GM04504 (cell line): ENCODE results near the gene ICE1.
"Not testable (repeated sequence)": the region's sequence is repeated elsewhere in the genome, so short reads cannot be mapped to it uniquely, and the experiment has no call there.

Experiments used
- DNase-seq: peaks from one replicate; pipeline ENCODE4 v3.0.0-alpha.2; 2012; ENCODE audit warnings: low read depth

ICE1 gene

DNA sequence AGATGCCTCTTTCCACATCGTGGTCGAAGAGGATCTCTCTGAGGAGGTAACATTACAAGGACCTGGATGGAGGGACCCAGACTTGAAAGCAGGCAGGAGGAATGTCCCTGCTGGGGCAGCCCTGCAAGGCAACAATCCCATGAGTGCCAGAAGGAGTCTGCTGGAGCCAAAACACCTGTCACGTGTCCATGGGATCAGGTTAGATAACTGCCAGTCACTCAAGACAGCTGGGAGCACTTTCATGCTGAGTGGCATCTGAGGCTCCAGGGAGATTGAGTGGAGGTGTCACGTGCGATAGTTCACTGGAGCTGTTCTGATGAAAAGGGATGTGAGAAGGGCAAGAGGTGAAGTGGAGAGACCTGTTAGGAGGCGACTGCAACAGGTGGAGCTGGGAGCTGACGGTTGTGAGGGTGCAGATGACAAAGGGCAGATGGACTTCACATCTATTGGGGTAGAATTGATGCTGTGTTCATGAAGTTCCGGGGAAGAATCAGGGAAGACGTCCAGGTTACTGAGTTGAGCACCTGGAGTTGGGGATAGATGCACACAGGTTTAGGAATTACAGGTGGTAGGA lies 68.4 kb downstream of the ICE1 start:
- DNase-seq = no peak

- DNase-seq = no peak
Observed at GRCh38 chr5:5492087-5492933, 69.8 kb downstream of the ICE1 start.

- DNase-seq = not testable (repeated sequence)
Observed at GRCh38 chr5:5492934-5493271, 70.4 kb downstream of the ICE1 start.

GRCh38 chr5:5494489-5495402 lies 72.3 kb downstream of the ICE1 start:
- no peak for DNase-seq

GRCh38 chr5:5497152-5497788 lies 74.8 kb downstream of the ICE1 start:
- DNase-seq = no peak

- DNase-seq = no peak
Observed at GRCh38 chr5:5499442-5499841, 77.0 kb downstream of the ICE1 start.

DNA sequence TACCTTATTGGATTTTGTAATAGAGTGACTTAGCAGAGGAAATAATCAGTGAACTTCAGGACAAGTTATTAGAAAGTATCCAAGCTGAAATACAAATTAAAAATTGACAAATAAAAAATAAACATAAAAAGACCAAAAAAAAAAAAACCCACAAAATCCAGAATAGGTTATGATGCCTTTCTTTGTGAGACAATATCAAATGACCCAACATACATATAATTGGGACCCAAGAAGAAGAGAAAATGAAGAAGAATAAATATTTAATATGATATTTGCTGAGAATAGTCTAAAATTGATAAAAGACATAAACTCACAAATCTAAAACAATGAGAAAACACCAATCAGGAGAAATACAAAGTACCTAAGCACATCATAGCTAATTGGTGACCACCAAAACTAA lies 81.8 kb downstream of the ICE1 start:
- no peak for DNase-seq

- no peak for DNase-seq
Observed at GRCh38 chr5:5505815-5506214, 83.3 kb downstream of the ICE1 start.

DNA sequence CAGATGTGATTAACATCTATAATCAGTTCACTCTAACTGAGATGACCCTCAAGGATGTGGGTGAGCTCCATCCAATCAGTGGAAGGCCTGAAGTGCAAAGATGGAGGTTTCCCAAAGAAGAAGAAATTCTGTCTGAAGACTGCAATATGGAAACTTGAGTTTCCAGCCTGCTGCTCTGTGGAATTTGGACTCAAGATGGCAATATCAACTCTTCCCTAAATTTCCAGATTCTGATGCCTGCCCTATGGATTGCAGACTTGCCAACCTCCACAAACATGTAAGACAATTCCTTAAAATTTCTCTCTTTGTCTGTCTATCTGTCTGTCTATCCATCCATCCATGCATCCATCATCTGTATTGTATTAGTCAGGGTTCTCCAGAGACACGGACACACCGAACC lies 85.9 kb downstream of the ICE1 start:
- DNase-seq = no peak

- DNase-seq = no peak
Observed at GRCh38 chr5:5511904-5512416, 89.5 kb downstream of the ICE1 start.

DNA sequence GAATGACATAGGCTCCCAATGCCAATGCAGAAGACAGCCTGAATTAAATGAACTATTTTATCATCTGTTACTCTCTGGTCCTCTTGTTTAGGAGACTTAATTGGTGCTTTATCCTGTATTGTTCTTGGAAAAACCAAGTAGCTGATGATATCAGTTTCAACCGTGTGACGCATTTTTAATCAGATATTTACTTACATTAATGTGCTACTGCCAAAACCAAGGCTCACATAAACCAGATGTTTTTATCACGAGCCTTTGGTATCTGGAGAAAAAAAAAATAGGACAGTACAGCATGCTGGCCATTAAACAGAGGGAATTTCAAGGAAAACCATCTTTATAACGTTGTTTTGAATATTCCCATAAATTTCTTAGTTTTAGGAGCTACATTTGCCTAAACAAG lies 90.1 kb downstream of the ICE1 start:
- DNase-seq = no peak

GRCh38 chr5:5520622-5521021 lies 98.1 kb downstream of the ICE1 start:
- DNase-seq = not testable (repeated sequence)

GRCh38 chr5:5521029-5521428 lies 98.6 kb downstream of the ICE1 start:
- no peak for DNase-seq

DNA sequence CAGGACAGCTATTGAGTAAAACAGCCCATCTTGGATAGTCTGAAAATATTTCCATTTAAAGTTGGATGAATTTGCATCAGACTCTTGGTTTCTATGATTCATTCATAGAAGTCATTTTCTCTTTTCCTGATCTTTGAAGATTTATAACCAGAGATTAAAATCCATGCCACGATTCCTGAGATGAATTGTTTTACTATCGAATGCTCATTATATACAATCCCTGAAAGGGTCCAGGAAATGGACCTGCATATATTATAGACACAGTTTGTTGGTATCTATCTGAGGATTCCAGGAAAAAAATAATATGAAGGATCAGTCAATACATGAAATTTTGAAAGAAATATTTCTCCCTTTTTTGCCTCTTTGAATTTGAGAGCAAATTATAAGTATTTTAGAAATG lies 99.0 kb downstream of the ICE1 start:
- no peak for DNase-seq

DNA sequence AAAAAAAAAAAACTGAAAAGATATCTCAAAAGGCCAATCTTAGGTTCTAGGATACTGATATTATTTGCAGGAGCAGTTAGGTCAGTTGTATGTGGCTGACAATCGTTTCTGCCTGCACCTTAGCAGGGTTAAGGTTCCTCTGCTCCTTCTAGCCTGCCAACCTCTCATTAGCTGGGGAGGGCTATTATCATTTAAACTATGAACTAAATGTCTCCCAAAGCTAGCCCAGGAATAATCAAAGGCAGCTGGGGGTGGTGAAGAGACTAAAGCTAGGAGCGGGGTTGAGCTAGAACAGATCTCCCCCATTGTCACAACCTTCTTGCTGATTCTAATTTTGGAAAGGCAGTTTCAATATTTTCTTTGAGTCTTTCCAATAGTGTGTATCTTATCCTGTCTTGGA lies 99.9 kb downstream of the ICE1 start:
- no peak for DNase-seq

GRCh38 chr5:5523066-5523505 lies 100.6 kb downstream of the ICE1 start:
- DNase-seq = peak; percentile 1

- no peak for DNase-seq
Observed at GRCh38 chr5:5524327-5524726, 101.8 kb downstream of the ICE1 start.

- DNase-seq = no peak
Observed at GRCh38 chr5:5531371-5531770, 108.9 kb downstream of the ICE1 start.

DNA sequence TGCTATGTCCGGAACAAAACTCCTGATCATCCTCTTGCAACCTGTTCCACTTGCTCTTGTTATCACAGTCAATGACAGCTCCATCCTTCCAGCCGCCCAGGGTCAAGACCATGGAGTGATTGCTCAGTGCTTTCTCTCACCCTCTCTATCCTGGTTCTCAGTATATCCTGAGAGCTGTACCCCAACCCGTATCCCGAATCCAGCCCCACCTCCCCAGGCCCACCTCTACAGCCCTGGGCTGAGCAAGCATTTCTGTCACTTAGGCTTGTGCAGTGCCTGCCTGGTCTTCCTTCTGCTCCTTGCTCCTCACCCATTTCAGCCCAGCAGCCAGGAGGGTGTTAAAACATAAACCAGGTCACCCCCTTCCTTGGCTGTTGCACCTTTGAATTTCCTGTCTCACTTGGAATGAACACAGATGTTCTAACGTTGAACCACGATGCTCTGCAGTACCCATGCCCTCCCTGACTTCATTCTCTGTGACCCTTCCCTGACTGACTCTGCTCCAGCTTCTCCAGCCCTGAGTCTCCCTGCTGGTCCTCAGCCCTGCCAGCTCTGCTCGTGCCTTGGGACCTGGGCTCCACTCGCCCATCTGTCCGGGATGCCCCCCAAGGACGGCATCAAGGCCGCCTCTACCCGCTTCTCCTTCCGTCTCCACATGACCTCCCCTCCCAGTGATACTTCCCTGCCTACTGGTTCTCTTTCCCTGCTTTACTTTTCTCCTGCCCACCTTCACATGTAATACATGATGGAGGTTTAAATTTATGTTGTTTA lies 110.0 kb downstream of the ICE1 start:
- no peak for DNase-seq

- no peak for DNase-seq
Observed at GRCh38 chr5:5533927-5534326, 111.5 kb downstream of the ICE1 start.

DNA sequence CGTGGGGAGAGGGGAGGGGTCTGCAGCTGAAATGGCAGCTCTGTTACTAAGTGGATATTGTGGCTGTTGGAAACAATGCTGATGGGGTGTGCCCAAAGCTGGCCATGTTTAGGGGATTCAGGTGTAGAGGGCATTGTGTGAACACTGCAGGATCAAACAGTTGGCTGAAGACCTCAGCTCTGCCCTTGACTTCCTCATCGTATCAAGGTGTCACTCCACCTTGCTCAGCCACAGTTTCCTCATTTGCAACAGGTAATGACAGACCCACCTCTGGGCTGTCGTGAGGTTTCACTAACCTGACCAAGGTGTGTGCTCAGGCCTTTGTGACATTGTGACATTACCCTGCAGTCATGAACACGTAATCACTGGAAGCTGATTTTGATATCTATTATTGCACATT lies 111.9 kb downstream of the ICE1 start:
- no peak for DNase-seq
